AG08396 (cell line): ENCODE measurements around the gene MRPS7.
A peak's percentile ranks its signal among the peaks of the same experiment; 100 is the strongest.

Experiments
- DNase-seq: peaks from one replicate; pipeline ENCODE4 v3.0.0; 2012; ENCODE audit warnings: low spot score, mixed read lengths

The MRPS7 gene

GRCh38 chr17:75261336-75262111 lies at the start of gene MRPS7, which contains the start of gene GGA3:
MRPS7 (plus strand) TSS chr17:75261879; CDS start chr17:75261901, 22 bp downstream.
GGA3 (minus strand) TSS chr17:75261606; CDS start chr17:75261587, 19 bp downstream.
- DNase-seq: peak; percentile 98

- DNase-seq: no peak
These were observed 43.5 kb upstream of the MRPS7 start for GRCh38 chr17:75218131-75218530.

- no peak for DNase-seq
These were observed 41.9 kb upstream of the MRPS7 start for GRCh38 chr17:75219815-75220214.

- no peak for DNase-seq
These were observed 36.7 kb upstream of the MRPS7 start for GRCh38 chr17:75225016-75225415.

GRCh38 chr17:75227729-75228128 lies 34.0 kb upstream of the MRPS7 start:
- DNase-seq: no peak

- no peak for DNase-seq
These were observed 33.4 kb upstream of the MRPS7 start for GRCh38 chr17:75228305-75228704.

GRCh38 chr17:75228847-75229246 lies 32.8 kb upstream of the MRPS7 start:
- no peak for DNase-seq

GRCh38 chr17:75231071-75231470 lies 30.6 kb upstream of the MRPS7 start:
- DNase-seq: no peak

- no peak for DNase-seq
These were observed 29.8 kb upstream of the MRPS7 start for GRCh38 chr17:75231741-75232464.

GRCh38 chr17:75232786-75233185 lies 28.9 kb upstream of the MRPS7 start:
- no peak for DNase-seq

- no peak for DNase-seq
These were observed 24.3 kb upstream of the MRPS7 start for GRCh38 chr17:75237100-75238014.

GRCh38 chr17:75238020-75238580 lies 23.6 kb upstream of the MRPS7 start:
- DNase-seq: no peak

- peak; percentile 87 for DNase-seq
These were observed 22.9 kb upstream of the MRPS7 start for GRCh38 chr17:75238684-75239191.

GRCh38 chr17:75239214-75239613 lies 22.5 kb upstream of the MRPS7 start:
- no peak for DNase-seq

- no peak for DNase-seq
These were observed 21.8 kb upstream of the MRPS7 start for GRCh38 chr17:75239778-75240393.

GRCh38 chr17:75240394-75241142 lies 21.1 kb upstream of the MRPS7 start:
- DNase-seq: peak; percentile 48

GRCh38 chr17:75241143-75241430 lies 20.6 kb upstream of the MRPS7 start:
- DNase-seq: no peak

- DNase-seq: no peak
These were observed 20.2 kb upstream of the MRPS7 start for GRCh38 chr17:75241502-75241901.

GRCh38 chr17:75241996-75242460 lies 19.7 kb upstream of the MRPS7 start:
- DNase-seq: peak; percentile 48

GRCh38 chr17:75242461-75243042 lies 19.1 kb upstream of the MRPS7 start:
- no peak for DNase-seq
